ENCODE results near the gene SETDB1.

Gene SETDB1

DNA sequence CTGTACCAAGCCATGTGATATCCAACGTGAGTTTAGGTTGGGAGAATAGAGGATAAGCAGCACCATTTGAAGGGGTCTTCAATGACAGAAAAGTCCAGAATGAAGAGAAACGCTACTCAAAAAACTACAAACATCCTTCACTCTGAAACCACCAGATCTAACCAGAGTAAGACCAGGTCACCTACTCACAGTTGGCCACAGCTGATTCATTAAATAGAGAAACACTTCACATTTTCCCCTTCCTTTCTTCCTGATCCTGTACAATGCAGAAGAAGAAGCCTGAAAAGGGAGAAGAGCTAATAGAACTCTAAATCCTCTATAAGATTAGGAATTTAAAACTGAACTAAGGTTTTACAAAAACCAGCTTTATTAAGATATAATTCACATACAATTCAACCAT is 19.4 kb upstream of the SETDB1 start (continued):
- no peak for TF ChIP-seq SP3 (tag by site-specific recombination; IDR thresholded peaks at IDR 0.05)
- no peak for TF ChIP-seq BCL11A (tag by site-specific recombination; IDR thresholded peaks at IDR 0.05; ENCODE audit: low read depth)

DNA sequence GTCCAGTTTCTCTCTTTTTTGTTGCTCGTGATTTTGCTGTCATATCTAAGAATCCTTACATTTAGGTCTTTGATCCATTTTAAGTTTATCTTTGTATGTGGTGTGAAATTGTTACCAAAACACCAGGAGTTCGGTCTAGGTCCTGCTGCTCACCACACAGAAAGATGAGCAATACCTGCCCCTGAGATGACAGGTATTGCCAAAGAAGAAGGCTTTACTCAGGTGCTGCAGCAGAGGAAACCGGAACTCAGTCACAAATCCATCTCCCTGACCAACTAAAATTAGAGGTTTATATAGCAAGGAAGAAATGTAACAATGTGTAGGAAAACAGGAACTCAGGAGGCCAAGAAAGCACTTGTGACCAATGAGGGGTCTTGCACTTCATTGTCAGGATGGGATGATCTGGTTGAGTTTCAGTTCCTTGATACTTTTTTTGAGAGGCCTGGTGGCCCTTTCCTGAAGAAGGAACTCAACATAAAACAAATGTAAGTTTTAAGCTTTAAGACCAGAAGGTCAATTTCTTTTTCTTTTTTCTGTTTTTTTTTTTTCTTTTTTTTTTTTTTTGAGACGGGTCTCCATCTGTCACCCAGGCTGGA is 16.5 kb upstream of the SETDB1 start:
- H3K27ac ChIP-seq (ENCODE audit: extremely low read depth, low read depth, low read length), result no peak overlapping the region
- CTCF ChIA-PET, result interaction anchor here (0.6 kb wide), 1 partner anchor 377 kb away, joined by 3 read pairs; no protein-coding TSS in a partner anchor
- POLR2A ChIA-PET, result interaction anchor here (0.7 kb wide), 1 partner anchor 113 kb away, joined by 4 read pairs; no protein-coding TSS in a partner anchor
- H3K9me3 ChIP-seq (ENCODE audit: control insufficient read depth, insufficient read depth, low read depth, low read length), result no peaks in the 10 kb centered on the region
- no peaks in the 10 kb centered on the region for H3K36me3 ChIP-seq (ENCODE audit: control insufficient read depth in 2 of 2, insufficient read depth in 1 of 2, low read length in 2 of 2)
- no peaks in the 10 kb centered on the region for H3K4me1 ChIP-seq (ENCODE audit: control insufficient read depth, insufficient read depth, low read length)
- TF ChIP-seq, protein P1, sequence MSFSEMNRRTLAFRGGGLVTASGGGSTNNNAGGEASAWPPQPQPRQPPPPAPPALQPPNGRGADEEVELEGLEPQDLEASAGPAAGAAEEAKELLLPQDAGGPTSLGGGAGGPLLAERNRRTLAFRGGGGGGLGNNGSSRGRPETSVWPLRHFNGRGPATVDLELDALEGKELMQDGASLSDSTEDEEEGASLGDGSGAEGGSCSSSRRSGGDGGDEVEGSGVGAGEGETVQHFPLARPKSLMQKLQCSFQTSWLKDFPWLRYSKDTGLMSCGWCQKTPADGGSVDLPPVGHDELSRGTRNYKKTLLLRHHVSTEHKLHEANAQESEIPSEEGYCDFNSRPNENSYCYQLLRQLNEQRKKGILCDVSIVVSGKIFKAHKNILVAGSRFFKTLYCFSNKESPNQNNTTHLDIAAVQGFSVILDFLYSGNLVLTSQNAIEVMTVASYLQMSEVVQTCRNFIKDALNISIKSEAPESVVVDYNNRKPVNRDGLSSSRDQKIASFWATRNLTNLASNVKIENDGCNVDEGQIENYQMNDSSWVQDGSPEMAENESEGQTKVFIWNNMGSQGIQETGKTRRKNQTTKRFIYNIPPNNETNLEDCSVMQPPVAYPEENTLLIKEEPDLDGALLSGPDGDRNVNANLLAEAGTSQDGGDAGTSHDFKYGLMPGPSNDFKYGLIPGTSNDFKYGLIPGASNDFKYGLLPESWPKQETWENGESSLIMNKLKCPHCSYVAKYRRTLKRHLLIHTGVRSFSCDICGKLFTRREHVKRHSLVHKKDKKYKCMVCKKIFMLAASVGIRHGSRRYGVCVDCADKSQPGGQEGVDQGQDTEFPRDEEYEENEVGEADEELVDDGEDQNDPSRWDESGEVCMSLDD (tag by site-specific recombination; IDR thresholded peaks at IDR 0.05), result no peak
- TF ChIP-seq ZNF768 (tag by site-specific recombination; IDR thresholded peaks at IDR 0.05), result no peak
- no peak for TF ChIP-seq ZNF366 (tag by site-specific recombination; conservative IDR thresholded peaks at IDR 0.05)
- no peak for TF ChIP-seq ZNF791 (tag by site-specific recombination; IDR thresholded peaks at IDR 0.05)
- TF ChIP-seq ZNF561 (tag by site-specific recombination; IDR thresholded peaks at IDR 0.05; ENCODE audit: borderline replicate concordance), result no peak
- no peak for TF ChIP-seq SCRT2 (tag by site-specific recombination; IDR thresholded peaks at IDR 0.05)
- TF ChIP-seq, protein P2, sequence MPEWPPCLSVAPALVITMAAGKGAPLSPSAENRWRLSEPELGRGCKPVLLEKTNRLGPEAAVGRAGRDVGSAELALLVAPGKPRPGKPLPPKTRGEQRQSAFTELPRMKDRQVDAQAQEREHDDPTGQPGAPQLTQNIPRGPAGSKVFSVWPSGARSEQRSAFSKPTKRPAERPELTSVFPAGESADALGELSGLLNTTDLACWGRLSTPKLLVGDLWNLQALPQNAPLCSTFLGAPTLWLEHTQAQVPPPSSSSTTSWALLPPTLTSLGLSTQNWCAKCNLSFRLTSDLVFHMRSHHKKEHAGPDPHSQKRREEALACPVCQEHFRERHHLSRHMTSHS (tag by site-specific recombination; IDR thresholded peaks at IDR 0.05), result no peak
- TF ChIP-seq ZNF623 (tag by site-specific recombination; IDR thresholded peaks at IDR 0.05), result no peak
- TF ChIP-seq ZNF707 (tag by site-specific recombination; IDR thresholded peaks at IDR 0.05), result no peak
- no peak overlapping the region for H3K4me3 ChIP-seq (ENCODE audit: low read depth, low read length)

DNA sequence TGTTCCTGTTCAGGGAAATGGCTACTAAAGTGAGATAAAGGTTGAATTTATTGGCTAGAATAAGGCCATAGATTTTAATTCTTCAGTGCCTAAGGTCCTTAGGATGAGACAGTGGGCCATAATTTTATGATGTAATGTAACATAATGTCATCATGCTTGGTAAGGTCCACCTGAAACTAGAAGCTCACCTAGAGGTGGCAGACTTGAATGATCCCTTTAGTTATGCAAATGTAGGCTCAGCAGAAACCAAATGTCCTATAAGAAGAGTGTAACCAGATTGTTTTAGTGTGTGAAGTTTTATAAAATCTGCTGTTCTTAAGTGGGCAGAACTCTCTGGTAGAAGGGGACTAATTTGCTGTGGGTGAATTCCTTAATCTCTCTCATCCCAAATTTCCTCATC is 13.5 kb upstream of the SETDB1 start:
- Histone ChIP-seq H3K4me3 (ENCODE audit: low read depth, low read length) (no peak overlapping the region), H3K9me3 (ENCODE audit: control insufficient read depth, insufficient read depth, low read depth, low read length) (no peaks in the 10 kb centered on the region), H3K36me3 (ENCODE audit: control insufficient read depth in 2 of 2, insufficient read depth in 1 of 2, low read length in 2 of 2) (no peaks in the 10 kb centered on the region), H3K4me1 (ENCODE audit: control insufficient read depth, insufficient read depth, low read length) (no peaks in the 10 kb centered on the region), H3K27ac (ENCODE audit: extremely low read depth, low read depth, low read length) (no peak overlapping the region)
- TF ChIP-seq, protein P3, sequence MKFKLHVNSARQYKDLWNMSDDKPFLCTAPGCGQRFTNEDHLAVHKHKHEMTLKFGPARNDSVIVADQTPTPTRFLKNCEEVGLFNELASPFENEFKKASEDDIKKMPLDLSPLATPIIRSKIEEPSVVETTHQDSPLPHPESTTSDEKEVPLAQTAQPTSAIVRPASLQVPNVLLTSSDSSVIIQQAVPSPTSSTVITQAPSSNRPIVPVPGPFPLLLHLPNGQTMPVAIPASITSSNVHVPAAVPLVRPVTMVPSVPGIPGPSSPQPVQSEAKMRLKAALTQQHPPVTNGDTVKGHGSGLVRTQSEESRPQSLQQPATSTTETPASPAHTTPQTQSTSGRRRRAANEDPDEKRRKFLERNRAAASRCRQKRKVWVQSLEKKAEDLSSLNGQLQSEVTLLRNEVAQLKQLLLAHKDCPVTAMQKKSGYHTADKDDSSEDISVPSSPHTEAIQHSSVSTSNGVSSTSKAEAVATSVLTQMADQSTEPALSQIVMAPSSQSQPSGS (tag by site-specific recombination; IDR thresholded peaks at IDR 0.05; ENCODE audit: low read depth), result 0 out of 2 replicates have a peak, but pooled peaks have one; percentile 13
- TF ChIP-seq ZNF768 (tag by site-specific recombination; IDR thresholded peaks at IDR 0.05), result no peak
- POLR2A ChIA-PET, result no interaction called here
- CTCF ChIA-PET, result interaction anchor here (0.7 to 4.0 kb wide), 2 partner anchors 9 to 219 kb away, joined by 3 to 26 read pairs; no protein-coding TSS in a partner anchor

DNA sequence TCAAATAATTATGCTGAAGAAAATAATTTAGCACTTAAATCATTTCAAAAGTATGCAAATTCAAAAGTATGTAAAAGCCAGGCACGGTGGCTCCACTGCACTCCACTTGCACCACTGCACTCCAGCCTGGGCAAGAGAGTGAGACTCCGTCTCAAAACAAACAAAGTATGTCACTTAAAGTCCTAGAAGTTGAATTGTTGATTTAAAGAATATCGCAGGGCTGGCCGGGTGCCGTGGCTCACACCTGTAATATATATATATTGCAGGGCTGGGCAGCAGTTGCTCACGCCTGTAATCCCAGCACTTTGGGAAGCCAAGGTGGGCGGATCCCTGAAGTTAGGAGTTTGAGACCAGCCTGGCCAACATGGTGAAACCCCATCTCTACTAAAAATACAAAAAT is 8.8 kb upstream of the SETDB1 start:
- ChIA-PET CTCF (no interaction called here), POLR2A (no interaction called here)
- H3K4me3 ChIP-seq (ENCODE audit: low read depth, low read length), result no peak overlapping the region
- no peaks in the 10 kb centered on the region for H3K36me3 ChIP-seq (ENCODE audit: control insufficient read depth in 2 of 2, insufficient read depth in 1 of 2, low read length in 2 of 2)
- no peak overlapping the region for H3K27ac ChIP-seq (ENCODE audit: extremely low read depth, low read depth, low read length)
- H3K9me3 ChIP-seq (ENCODE audit: control insufficient read depth, insufficient read depth, low read depth, low read length), result no peaks in the 10 kb centered on the region
- no peaks in the 10 kb centered on the region for H3K4me1 ChIP-seq (ENCODE audit: control insufficient read depth, insufficient read depth, low read length)
- TF ChIP-seq ZNF658 (tag by site-specific recombination; IDR thresholded peaks at IDR 0.05) (no peak), ZNF561 (tag by site-specific recombination; IDR thresholded peaks at IDR 0.05; ENCODE audit: borderline replicate concordance) (no peak), ZNF24 (tag by site-specific recombination; IDR thresholded peaks at IDR 0.05) (no peak), ZNF248 (tag by site-specific recombination; IDR thresholded peaks at IDR 0.05) (no peak), ZNF133 (tag by site-specific recombination; IDR thresholded peaks at IDR 0.05) (no peak), ZNF664 (tag by site-specific recombination; IDR thresholded peaks at IDR 0.05) (no peak), ZIC2 (tag by site-specific recombination; IDR thresholded peaks at IDR 0.05) (no peak), ZNF354C (tag by site-specific recombination; IDR thresholded peaks at IDR 0.05; ENCODE audit: borderline replicate concordance, low read depth) (no peak)
- TF ChIP-seq, protein P4, sequence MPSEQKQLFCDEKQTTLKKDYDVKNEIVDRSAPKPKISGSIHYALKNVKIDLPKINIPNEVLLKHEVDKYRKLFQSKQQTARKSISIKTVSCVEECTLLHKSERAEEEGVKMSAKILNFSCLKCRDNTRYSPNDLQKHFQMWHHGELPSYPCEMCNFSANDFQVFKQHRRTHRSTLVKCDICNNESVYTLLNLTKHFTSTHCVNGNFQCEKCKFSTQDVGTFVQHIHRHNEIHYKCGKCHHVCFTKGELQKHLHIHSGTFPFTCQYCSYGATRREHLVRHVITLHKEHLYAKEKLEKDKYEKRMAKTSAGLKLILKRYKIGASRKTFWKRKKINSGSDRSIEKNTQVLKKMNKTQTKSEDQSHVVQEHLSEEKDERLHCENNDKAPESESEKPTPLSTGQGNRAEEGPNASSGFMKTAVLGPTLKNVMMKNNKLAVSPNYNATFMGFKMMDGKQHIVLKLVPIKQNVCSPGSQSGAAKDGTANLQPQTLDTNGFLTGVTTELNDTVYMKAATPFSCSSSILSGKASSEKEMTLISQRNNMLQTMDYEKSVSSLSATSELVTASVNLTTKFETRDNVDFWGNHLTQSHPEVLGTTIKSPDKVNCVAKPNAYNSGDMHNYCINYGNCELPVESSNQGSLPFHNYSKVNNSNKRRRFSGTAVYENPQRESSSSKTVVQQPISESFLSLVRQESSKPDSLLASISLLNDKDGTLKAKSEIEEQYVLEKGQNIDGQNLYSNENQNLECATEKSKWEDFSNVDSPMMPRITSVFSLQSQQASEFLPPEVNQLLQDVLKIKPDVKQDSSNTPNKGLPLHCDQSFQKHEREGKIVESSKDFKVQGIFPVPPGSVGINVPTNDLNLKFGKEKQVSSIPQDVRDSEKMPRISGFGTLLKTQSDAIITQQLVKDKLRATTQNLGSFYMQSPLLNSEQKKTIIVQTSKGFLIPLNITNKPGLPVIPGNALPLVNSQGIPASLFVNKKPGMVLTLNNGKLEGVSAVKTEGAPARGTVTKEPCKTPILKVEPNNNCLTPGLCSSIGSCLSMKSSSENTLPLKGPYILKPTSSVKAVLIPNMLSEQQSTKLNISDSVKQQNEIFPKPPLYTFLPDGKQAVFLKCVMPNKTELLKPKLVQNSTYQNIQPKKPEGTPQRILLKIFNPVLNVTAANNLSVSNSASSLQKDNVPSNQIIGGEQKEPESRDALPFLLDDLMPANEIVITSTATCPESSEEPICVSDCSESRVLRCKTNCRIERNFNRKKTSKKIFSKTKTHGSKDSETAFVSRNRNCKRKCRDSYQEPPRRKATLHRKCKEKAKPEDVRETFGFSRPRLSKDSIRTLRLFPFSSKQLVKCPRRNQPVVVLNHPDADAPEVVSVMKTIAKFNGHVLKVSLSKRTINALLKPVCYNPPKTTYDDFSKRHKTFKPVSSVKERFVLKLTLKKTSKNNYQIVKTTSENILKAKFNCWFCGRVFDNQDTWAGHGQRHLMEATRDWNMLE (tag by site-specific recombination; conservative IDR thresholded peaks at IDR 0.05; ENCODE audit: low read depth), result no peak

All from HEK293 (cell line).